Neural crest cell (in vitro differentiated cells): ENCODE measurements around the gene JPH3. TPM values are rescaled to one million over a fixed set of nuclear protein-coding genes. Genes with fewer than 3 reads are reported as not detected.
"Not testable (repeated sequence)": the region's sequence is repeated elsewhere in the genome, so short reads cannot be mapped to it uniquely, and the experiment has no call there.

Experiments
- DNase-seq: peaks from one replicate; pipeline ENCODE4 v3.0.0; 2021; ENCODE audit warnings: low read depth, mixed read lengths, low spot score
- H3K27ac Mint-ChIP-seq: one replicate; pipeline ENCODE4 v1.8.0; 2021; ENCODE audit warnings: mild to moderate bottlenecking, mixed read lengths; ENCODE audit not compliant: unreplicated experiment
- H3K27me3 Mint-ChIP-seq: 2 replicates; pipeline ENCODE4 v1.8.0; 2021; ENCODE audit warnings: low read depth, mild to moderate bottlenecking, mixed read lengths
- H3K36me3 Mint-ChIP-seq: 2 replicates; pipeline ENCODE4 v1.8.0; 2021; ENCODE audit warnings: low read depth, mild to moderate bottlenecking, mixed read lengths
- H3K4me1 Mint-ChIP-seq: 2 replicates; pipeline ENCODE4 v1.8.0; 2021; ENCODE audit warnings: mixed read lengths
- H3K4me3 Mint-ChIP-seq: one replicate; pipeline ENCODE4 v1.8.0; 2021; ENCODE audit warnings: mild to moderate bottlenecking, mixed read lengths
- H3K9me3 Mint-ChIP-seq: 2 replicates; pipeline ENCODE4 v1.8.0; 2021; ENCODE audit warnings: mixed read lengths
- CTCF ChIP-seq: fragments of 200-600 bp; sonication (generic); conservative IDR thresholded peaks from 2 replicates; pipeline ENCODE4 v1.5.0; 2021; ENCODE audit warnings: antibody characterized with exemption, mild to moderate bottlenecking
- total RNA-seq: library from RNA; stranded (reverse); gene quantifications from 2 replicates; pipeline ENCODE4 v1.2.1, GENCODE V29; 2021

JPH3 gene
- total RNA-seq, 1 donor from 2014 or later = 9.1 TPM

- TF ChIP-seq CTCF = no peak
- no peak for DNase-seq
- no peaks in the 10 kb centered on the region for H3K4me1 Mint-ChIP-seq
These were observed 110.0 kb downstream of the JPH3 start for GRCh38 chr16:87712184-87712762.

GRCh38 chr16:87713451-87714229, 111.3 kb downstream of the JPH3 start:
- Mint-ChIP-seq H3K4me3 (no peak overlapping the region), H3K27ac (no peak overlapping the region), H3K9me3 (no peaks in the 10 kb centered on the region), H3K36me3 (peaks cover 7% of the 10 kb centered on the region), H3K4me1 (no peaks in the 10 kb centered on the region), H3K27me3 (no peaks in the 10 kb centered on the region)
- DNase-seq = no peak
- TF ChIP-seq CTCF = no peak

More at GRCh38 chr16:87712184-87712762, 110.0 kb downstream of the JPH3 start:
- Mint-ChIP-seq H3K9me3 (no peaks in the 10 kb centered on the region), H3K27ac (no peak overlapping the region), H3K4me3 (no peak overlapping the region), H3K36me3 (peaks cover 2% of the 10 kb centered on the region), H3K27me3 (no peaks in the 10 kb centered on the region)

GRCh38 chr16:87715231-87715630, 112.9 kb downstream of the JPH3 start:
- H3K27ac Mint-ChIP-seq = no peak overlapping the region
- no peak for DNase-seq
- no peaks in the 10 kb centered on the region for H3K4me1 Mint-ChIP-seq
- no peaks in the 10 kb centered on the region for H3K27me3 Mint-ChIP-seq
- no peak for TF ChIP-seq CTCF
- H3K4me3 Mint-ChIP-seq = no peak overlapping the region
- no peaks in the 10 kb centered on the region for H3K9me3 Mint-ChIP-seq
- H3K36me3 Mint-ChIP-seq = peaks cover 17% of the 10 kb centered on the region

GRCh38 chr16:87715658-87716057, 113.3 kb downstream of the JPH3 start:
- no peaks in the 10 kb centered on the region for H3K27me3 Mint-ChIP-seq
- TF ChIP-seq CTCF = no peak
- no peaks in the 10 kb centered on the region for H3K4me1 Mint-ChIP-seq
- H3K9me3 Mint-ChIP-seq = no peaks in the 10 kb centered on the region
- H3K4me3 Mint-ChIP-seq = no peak overlapping the region
- peaks cover 17% of the 10 kb centered on the region for H3K36me3 Mint-ChIP-seq
- no peak for DNase-seq
- H3K27ac Mint-ChIP-seq = no peak overlapping the region

GRCh38 chr16:87718831-87719230, 116.5 kb downstream of the JPH3 start:
- Mint-ChIP-seq H3K36me3 (peaks cover 26% of the 10 kb centered on the region), H3K4me1 (peaks cover 13% of the 10 kb centered on the region)
- H3K9me3 Mint-ChIP-seq, DNase-seq, H3K27ac Mint-ChIP-seq, H3K27me3 Mint-ChIP-seq, H3K4me3 Mint-ChIP-seq: not testable (repeated sequence)

- H3K4me3 Mint-ChIP-seq = no peak overlapping the region
- H3K27me3 Mint-ChIP-seq = no peaks in the 10 kb centered on the region
- TF ChIP-seq CTCF = no peak
- H3K36me3 Mint-ChIP-seq = peaks cover 28% of the 10 kb centered on the region
- no peak for DNase-seq
- H3K9me3 Mint-ChIP-seq = no peaks in the 10 kb centered on the region
- peaks cover 13% of the 10 kb centered on the region for H3K4me1 Mint-ChIP-seq
- no peak overlapping the region for H3K27ac Mint-ChIP-seq
These were observed 118.1 kb downstream of the JPH3 start for GRCh38 chr16:87720446-87720845.
